ENCODE results near the gene PSG11. TPM values are rescaled to one million over a fixed set of nuclear protein-coding genes. Genes with fewer than 3 reads are reported as not detected.
"Not testable (repeated sequence)": the region's sequence is repeated elsewhere in the genome, so short reads cannot be mapped to it uniquely, and the experiment has no call there.

The PSG11 gene
- total RNA-seq: not detected

DNA sequence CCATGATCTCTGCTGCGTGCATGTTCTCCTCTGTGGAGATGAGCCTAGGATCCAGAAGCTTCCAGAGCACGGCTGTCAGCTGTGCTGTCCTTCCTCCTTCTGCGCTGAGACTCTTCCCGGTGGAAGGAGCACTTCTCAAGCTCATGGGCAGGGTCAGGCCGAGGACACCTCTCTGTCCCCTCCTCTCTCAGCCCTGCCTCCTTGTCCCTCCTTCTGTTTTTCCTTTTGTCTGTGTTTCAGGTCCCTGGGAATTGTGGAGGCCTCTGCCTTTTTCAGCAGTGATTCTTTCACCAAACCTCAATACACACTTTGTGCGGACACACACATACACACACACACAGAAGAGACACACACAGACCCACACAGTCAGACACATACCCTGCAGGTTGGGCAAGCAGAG lies at the start of gene PSG11:
Gene PSG11, minus strand, starts transcription at position 101 of the 400 bp plus-strand sequence. Its CDS starts 97 bp downstream, at position 4.
- H3K9me3 Mint-ChIP-seq; H3K4me1 Mint-ChIP-seq (ENCODE audit: low read depth in 2 of 2); DNase-seq (ENCODE audit: low spot score); H3K36me3 Mint-ChIP-seq; H3K27ac Mint-ChIP-seq; ATAC-seq; H3K4me3 Mint-ChIP-seq: not testable (repeated sequence)
- H3K27me3 Mint-ChIP-seq: peaks cover 20% of the 10 kb centered on the region in 2 donors

DNA sequence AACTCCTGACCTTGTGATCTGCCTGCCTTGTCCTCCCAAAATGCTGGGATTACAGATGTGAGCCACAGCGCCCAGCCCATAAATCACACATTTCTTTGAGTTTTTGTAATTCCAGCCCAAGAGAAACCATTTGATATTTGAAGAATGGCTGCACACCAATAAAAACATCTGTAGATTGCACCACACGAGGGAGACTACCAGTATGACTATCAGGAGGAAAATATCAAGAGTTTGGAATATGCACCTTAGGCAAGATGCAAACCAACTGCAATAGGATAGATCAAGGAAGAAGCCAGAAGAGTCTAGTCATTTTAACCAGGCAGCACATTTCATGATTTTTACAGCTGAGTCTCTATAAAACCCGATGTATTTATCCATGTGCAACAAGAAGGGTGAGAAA lies 36.1 kb upstream of the PSG11 start:
- not testable (repeated sequence) for H3K4me1 Mint-ChIP-seq (ENCODE audit: low read depth in 2 of 2); H3K9me3 Mint-ChIP-seq; DNase-seq (ENCODE audit: low spot score); H3K4me3 Mint-ChIP-seq; H3K36me3 Mint-ChIP-seq; ATAC-seq; H3K27ac Mint-ChIP-seq
- H3K27me3 Mint-ChIP-seq: peaks cover 14 to 55% of the 10 kb centered on the region in 2 donors

DNA sequence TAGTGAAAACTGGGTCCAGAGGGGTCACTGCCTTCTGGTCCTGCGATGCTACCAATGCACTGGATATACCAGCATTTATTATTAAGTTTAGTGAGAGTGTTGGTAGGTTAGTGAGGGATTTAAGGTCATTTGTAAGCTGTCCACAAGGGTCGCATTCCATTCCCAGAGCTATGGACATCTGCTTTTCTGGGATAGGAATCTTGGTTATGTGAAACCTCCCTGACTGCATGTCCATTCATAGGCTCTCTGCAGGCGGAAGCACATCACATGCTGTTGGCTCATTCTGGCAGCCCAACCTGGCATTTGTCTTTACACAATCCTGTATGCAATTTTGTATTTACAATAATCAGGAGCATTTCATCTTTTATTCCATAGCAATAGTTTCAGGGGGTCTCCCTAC lies 35.1 kb upstream of the PSG11 start:
- H3K4me3 Mint-ChIP-seq; DNase-seq (ENCODE audit: low spot score); H3K4me1 Mint-ChIP-seq (ENCODE audit: low read depth in 2 of 2); ATAC-seq; H3K36me3 Mint-ChIP-seq; H3K27ac Mint-ChIP-seq; H3K9me3 Mint-ChIP-seq: not testable (repeated sequence)
- peaks cover 10 to 49% of the 10 kb centered on the region in 2 donors for H3K27me3 Mint-ChIP-seq

DNA sequence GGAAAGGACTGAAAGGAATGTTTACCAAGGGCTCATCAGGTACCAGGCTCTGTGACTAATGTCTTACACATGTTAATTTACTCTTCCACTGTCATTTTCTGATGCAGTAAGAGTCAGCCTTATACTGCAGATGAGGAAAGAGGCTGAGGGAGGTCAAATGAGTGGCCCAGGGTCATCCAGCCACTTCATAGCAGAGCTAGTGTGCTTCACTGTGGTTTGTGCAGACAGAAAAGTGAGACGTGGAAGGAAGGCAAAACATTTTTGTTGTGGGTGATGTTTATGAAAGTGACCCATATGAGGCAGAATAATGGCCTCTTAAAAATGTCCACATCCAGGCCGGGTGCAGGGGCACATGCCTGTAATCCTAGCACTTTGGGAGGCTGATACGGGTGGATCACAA lies 34.0 kb upstream of the PSG11 start:
- not testable (repeated sequence) for ATAC-seq; H3K4me1 Mint-ChIP-seq (ENCODE audit: low read depth in 2 of 2); H3K4me3 Mint-ChIP-seq

DNA sequence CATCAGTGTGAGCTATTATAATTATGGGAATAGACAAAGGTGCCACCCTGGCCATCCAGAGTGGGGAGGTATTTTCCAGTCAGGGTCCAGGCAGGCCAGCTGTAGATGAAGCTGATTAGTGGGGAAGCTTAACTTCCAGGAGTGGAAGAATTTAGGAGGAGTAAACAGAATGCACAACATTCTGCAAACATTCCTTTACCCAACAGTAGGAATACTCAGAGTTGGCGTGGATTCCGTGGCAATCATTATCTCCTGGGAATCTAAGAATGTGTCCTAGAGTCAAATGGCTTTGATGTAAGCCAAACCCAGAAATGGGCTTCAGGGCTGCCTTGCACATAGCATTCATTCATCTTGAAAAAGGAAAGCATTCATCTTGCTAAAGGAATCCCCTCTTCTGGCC lies 33.2 kb upstream of the PSG11 start:
- H3K4me3 Mint-ChIP-seq; DNase-seq (ENCODE audit: low spot score); H3K9me3 Mint-ChIP-seq; H3K4me1 Mint-ChIP-seq (ENCODE audit: low read depth in 2 of 2); ATAC-seq; H3K27ac Mint-ChIP-seq; H3K36me3 Mint-ChIP-seq: not testable (repeated sequence)
- peaks cover 5 to 37% of the 10 kb centered on the region in 2 donors for H3K27me3 Mint-ChIP-seq

More for the DNA sequence above, 34.0 kb upstream of the PSG11 start:
- not testable (repeated sequence) for H3K9me3 Mint-ChIP-seq; DNase-seq (ENCODE audit: low spot score); H3K27ac Mint-ChIP-seq; H3K36me3 Mint-ChIP-seq
- H3K27me3 Mint-ChIP-seq: peaks cover 5 to 38% of the 10 kb centered on the region in 2 donors

DNA sequence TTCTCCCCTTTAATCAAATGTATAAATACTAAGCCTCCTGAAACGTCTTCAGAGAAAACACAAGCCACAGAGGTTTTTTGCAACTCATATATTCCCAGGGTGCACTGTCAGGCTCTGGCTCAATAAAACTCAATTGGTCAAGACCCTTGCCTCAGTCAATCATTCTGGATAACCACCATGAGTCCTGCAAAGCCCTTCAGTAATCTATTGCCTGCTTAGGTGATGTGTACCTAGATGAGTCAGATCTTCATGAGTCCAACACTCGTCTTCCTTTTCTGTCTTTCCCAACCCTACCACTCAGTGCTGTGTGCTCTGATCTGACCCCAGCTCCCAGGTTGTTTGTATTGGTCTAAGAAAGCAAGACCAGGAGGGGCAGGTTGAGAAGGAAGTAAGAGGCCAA lies 32.2 kb upstream of the PSG11 start:
- not testable (repeated sequence) for H3K36me3 Mint-ChIP-seq; H3K4me1 Mint-ChIP-seq (ENCODE audit: low read depth in 2 of 2); ATAC-seq; H3K4me3 Mint-ChIP-seq; H3K9me3 Mint-ChIP-seq; H3K27ac Mint-ChIP-seq; DNase-seq (ENCODE audit: low spot score)
- peaks cover 5 to 37% of the 10 kb centered on the region in 2 donors for H3K27me3 Mint-ChIP-seq

DNA sequence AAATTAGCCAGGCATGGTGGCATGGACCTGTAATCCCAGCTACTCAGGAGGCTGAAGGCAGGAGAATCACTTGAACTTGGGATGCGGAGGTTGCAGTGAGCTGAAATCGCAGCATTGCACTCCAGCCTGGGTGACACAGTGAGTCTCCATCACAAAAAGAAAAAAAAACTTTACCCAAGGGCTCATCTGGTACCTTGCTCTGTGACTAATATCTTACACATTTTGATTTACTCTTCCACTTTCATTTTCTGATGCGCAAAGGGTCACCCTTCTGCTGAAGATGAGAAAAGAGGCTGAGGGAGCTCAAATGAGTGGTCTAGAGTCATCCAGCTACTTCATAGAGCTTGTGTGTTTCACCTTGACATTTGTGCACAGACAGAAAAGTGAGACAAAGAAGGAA lies 21.7 kb upstream of the PSG11 start:
- not testable (repeated sequence) for H3K27ac Mint-ChIP-seq; H3K4me3 Mint-ChIP-seq; ATAC-seq; H3K36me3 Mint-ChIP-seq; H3K4me1 Mint-ChIP-seq (ENCODE audit: low read depth in 2 of 2); DNase-seq (ENCODE audit: low spot score); H3K9me3 Mint-ChIP-seq
- H3K27me3 Mint-ChIP-seq: peaks cover 4 to 16% of the 10 kb centered on the region in 2 donors

DNA sequence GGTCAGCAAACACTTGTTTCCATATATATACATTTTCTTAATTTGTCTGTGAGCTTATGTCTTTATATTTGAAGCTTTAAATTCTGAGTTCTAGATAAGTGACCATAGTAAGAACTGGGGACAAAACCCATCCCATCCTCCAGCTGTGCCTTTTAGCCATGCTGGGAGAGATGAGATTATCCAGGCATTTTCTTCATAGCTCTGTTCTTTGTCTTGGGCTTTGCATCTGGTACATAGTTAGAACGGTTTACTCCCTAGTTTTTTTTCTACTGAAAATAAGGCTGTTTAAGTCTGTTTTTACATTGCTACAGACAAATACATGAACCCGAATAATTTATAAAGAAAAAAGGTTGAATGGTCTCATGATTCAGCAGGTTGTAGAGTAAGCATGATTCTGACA lies 20.3 kb upstream of the PSG11 start:
- not testable (repeated sequence) for DNase-seq (ENCODE audit: low spot score); ATAC-seq; H3K27ac Mint-ChIP-seq; H3K36me3 Mint-ChIP-seq; H3K4me3 Mint-ChIP-seq; H3K9me3 Mint-ChIP-seq; H3K4me1 Mint-ChIP-seq (ENCODE audit: low read depth in 2 of 2)
- peaks cover 4 to 16% of the 10 kb centered on the region in 2 donors for H3K27me3 Mint-ChIP-seq

DNA sequence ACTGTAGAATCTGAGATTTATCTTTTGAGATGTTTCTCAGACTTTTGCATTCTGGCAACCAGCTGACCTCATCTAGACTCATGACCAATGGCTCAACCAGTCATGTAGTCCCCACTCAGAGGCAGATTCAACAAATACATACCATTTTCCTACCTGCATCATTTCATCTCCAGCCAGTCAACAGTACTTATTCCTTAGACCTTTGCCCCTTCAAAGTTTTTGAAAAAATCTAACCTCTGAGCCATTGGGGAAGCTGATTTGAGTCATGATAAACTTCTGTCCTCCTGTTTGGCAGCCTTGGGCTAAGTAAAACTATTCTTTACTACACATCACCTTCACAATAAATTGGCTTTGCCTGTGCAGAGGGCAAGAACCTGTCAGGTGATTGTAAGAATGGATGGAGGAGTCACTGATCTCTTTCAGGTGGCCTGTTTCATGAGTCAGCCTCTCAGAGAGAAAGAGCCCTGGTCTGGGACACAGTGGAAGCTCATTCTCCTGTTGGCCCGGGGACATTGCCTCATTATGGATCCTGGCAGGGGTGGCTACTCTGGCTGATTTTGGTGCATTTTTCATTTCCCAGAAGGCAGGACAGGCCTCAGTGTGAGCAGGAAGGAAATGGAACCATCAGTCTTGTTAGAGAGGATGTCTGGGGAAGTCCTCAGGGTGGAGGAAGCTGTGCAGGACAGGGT lies 17.4 kb upstream of the PSG11 start:
- not testable (repeated sequence) for H3K4me3 Mint-ChIP-seq; H3K36me3 Mint-ChIP-seq; H3K9me3 Mint-ChIP-seq; H3K27ac Mint-ChIP-seq; DNase-seq (ENCODE audit: low spot score); ATAC-seq; H3K4me1 Mint-ChIP-seq (ENCODE audit: low read depth in 2 of 2)
- peaks cover 2 to 13% of the 10 kb centered on the region in 2 donors for H3K27me3 Mint-ChIP-seq

DNA sequence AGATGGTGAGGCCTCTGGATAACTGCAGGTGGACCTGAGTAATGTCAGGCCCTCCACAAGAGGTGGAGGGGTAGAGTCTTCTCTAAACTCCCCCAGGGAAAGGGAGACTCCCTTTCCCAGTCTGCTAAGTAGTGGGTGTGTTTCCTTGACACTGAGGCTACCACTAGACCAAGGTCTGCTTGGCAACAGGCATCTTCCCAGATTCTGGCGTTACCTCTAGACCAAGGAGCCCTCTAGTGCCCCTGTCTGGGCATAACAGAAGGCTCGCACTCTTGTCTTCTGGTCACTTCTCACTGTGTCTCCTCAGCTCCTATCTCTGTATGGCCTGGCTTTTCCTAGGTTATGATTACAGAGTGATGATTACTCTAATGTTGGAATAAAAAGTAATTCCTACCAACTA lies 5.4 kb upstream of the PSG11 start:
- not testable (repeated sequence) for H3K9me3 Mint-ChIP-seq; ATAC-seq; H3K36me3 Mint-ChIP-seq; H3K4me3 Mint-ChIP-seq; H3K4me1 Mint-ChIP-seq (ENCODE audit: low read depth in 2 of 2); H3K27ac Mint-ChIP-seq; DNase-seq (ENCODE audit: low spot score)
- peaks cover 32 to 35% of the 10 kb centered on the region in 2 donors for H3K27me3 Mint-ChIP-seq

DNA sequence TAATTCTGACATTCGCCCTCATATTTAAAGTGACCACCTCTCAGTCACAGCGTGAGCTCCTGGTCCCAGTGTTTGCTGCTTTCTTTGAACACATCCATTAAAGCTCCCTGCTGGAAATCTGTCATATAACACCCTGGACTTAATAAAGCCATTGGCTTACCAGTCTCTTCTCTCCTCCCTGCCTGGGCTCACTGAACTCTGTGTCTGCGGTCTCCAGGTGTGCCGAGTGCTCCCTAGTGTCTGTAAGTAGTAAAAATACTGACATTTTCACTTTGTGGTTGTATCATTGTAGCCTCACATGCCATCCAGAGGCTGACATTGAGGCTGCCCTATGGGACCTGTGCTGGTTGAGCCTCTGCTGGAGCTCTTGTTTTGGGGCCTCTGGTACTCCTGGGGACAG lies 2.6 kb upstream of the PSG11 start:
- ATAC-seq: no peak
- no peak overlapping the region for H3K4me3 Mint-ChIP-seq
- no peaks in the 10 kb centered on the region for H3K36me3 Mint-ChIP-seq
- H3K27me3 Mint-ChIP-seq: peaks cover 21 to 25% of the 10 kb centered on the region in 2 donors
- H3K9me3 Mint-ChIP-seq: no peaks in the 10 kb centered on the region
- H3K4me1 Mint-ChIP-seq (ENCODE audit: low read depth in 2 of 2): no peaks in the 10 kb centered on the region
- no peak for DNase-seq (ENCODE audit: low spot score)
- no peak overlapping the region for H3K27ac Mint-ChIP-seq

DNA sequence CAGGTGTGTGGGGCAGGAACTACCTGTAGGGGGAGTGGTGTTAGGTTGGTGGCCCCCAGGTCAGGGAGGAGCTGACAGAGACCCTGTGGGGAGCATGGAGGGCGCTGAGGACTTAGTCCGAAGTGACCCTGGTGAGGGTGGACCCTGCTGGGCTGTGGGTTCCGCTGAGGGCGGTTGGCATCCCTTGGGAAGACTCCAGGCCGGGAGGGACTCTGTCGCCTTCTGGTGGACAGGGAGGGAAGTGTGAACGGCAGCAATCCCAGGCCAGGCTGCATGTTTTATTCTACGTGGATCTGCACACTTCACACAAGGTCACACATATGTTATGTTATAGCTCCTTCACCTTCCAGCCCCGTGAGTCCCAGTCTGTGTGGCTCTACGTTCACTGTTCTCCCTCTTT lies 1.7 kb upstream of the PSG11 start:
- not testable (repeated sequence) for H3K4me1 Mint-ChIP-seq (ENCODE audit: low read depth in 2 of 2); ATAC-seq; H3K36me3 Mint-ChIP-seq; H3K4me3 Mint-ChIP-seq; H3K27ac Mint-ChIP-seq; H3K9me3 Mint-ChIP-seq; DNase-seq (ENCODE audit: low spot score)
- peaks cover 21 to 25% of the 10 kb centered on the region in 2 donors for H3K27me3 Mint-ChIP-seq

DNA sequence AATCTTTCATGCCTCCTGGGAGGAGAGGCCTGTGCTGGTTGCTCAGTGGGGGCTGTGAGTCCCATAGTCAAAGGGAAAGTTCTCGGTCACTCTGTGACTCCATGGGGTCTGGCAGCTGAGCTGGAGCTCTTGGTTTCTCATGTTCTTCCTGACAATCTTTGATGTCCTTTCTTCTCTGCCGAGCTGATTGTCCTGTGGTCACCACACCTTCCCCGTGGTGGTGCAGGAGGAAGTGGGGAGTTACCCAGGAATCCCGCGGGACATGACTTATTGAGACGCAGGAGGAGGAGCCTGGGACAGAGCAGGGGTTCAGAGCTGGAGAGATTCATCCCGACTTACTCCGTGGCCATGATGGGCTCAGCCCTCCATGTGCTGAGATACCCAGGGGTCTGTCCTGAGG lies 792 bp upstream of the PSG11 start:
- not testable (repeated sequence) for H3K27ac Mint-ChIP-seq; H3K4me1 Mint-ChIP-seq (ENCODE audit: low read depth in 2 of 2); H3K9me3 Mint-ChIP-seq; H3K36me3 Mint-ChIP-seq; H3K4me3 Mint-ChIP-seq; ATAC-seq; DNase-seq (ENCODE audit: low spot score)
- H3K27me3 Mint-ChIP-seq: peaks cover 21 to 22% of the 10 kb centered on the region in 2 donors

DNA sequence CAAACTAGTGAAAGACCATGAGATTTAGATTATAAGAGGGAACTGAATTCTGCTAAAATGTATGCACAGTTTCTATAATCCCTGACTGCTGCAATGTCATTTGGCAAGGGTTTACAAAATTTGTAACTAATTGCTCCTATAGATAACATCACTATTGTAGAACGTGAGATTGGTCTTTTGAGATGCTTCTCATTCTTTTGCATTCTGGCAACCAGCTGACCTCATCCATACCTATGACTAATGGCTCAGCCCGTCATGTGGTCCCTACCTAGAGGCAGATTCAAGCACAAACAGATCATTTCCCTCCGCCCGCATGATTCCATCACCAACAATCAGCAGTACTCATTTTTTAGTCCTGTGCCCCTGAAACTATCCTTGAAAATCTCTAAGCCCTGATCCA lies 4.2 kb downstream of the PSG11 start:
- H3K27me3 Mint-ChIP-seq; H3K4me3 Mint-ChIP-seq; ATAC-seq; H3K4me1 Mint-ChIP-seq (ENCODE audit: low read depth in 2 of 2); H3K27ac Mint-ChIP-seq; H3K9me3 Mint-ChIP-seq; H3K36me3 Mint-ChIP-seq; DNase-seq (ENCODE audit: low spot score): not testable (repeated sequence)

DNA sequence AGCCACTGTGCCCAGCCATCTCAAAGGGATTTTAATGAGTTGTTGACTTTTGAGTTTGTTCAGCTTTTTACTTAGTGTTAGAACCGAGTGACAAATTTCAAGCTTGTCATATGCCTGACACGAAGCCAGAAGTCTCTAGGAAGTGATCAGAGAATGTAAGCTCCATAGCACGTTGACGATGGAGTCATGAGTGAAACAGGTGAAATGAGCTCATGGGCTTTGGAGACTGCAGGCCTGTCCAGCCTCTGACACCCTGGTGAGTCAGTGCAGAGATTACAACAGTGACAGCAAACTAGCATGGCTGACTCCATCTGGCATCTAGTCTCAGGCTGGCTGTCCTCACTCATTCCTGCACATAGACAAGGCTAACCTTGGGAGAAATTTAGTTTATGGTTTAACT lies 4.6 kb downstream of the PSG11 start:
- H3K4me3 Mint-ChIP-seq, H3K9me3 Mint-ChIP-seq, ATAC-seq: not testable (repeated sequence)

More for the DNA sequence above, 4.6 kb downstream of the PSG11 start:
- DNase-seq (ENCODE audit: low spot score); H3K27ac Mint-ChIP-seq; H3K4me1 Mint-ChIP-seq (ENCODE audit: low read depth in 2 of 2); H3K27me3 Mint-ChIP-seq; H3K36me3 Mint-ChIP-seq: not testable (repeated sequence)

All from natural killer cell treated with Interleukin-12 subunit alpha and Interleukin-12 subunit beta and Interleukin-15 and Interleukin-18, amount 100 ng/mL, for 72 hours (primary cell).